AG09319 (cell line): ENCODE results near the gene C1QTNF8.

Source experiments
- DNase-seq: peaks from one replicate; pipeline ENCODE4 v3.0.0-alpha.2; 2010; ENCODE audit warnings: low read depth; ENCODE audit errors: extremely low read depth
- TF ChIP-seq, protein P1 (sequence below): IDR thresholded peaks from 2 replicates; pipeline ENCODE4 v1.5.1; 2011; ENCODE audit warnings: low read depth, mild to moderate bottlenecking, inconsistent platforms, low read length, moderate library complexity

C1QTNF8 gene

GRCh38 chr16:1072526-1073261 is 23.4 kb downstream of the C1QTNF8 start, which contains the start of gene SSTR5:
Gene SSTR5 (plus strand): TSS chr16:1072747. CDS start chr16:1078869, 6,122 bp downstream.
- TF ChIP-seq, protein P1, sequence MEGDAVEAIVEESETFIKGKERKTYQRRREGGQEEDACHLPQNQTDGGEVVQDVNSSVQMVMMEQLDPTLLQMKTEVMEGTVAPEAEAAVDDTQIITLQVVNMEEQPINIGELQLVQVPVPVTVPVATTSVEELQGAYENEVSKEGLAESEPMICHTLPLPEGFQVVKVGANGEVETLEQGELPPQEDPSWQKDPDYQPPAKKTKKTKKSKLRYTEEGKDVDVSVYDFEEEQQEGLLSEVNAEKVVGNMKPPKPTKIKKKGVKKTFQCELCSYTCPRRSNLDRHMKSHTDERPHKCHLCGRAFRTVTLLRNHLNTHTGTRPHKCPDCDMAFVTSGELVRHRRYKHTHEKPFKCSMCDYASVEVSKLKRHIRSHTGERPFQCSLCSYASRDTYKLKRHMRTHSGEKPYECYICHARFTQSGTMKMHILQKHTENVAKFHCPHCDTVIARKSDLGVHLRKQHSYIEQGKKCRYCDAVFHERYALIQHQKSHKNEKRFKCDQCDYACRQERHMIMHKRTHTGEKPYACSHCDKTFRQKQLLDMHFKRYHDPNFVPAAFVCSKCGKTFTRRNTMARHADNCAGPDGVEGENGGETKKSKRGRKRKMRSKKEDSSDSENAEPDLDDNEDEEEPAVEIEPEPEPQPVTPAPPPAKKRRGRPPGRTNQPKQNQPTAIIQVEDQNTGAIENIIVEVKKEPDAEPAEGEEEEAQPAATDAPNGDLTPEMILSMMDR: no peak
- no peak for DNase-seq

DNA sequence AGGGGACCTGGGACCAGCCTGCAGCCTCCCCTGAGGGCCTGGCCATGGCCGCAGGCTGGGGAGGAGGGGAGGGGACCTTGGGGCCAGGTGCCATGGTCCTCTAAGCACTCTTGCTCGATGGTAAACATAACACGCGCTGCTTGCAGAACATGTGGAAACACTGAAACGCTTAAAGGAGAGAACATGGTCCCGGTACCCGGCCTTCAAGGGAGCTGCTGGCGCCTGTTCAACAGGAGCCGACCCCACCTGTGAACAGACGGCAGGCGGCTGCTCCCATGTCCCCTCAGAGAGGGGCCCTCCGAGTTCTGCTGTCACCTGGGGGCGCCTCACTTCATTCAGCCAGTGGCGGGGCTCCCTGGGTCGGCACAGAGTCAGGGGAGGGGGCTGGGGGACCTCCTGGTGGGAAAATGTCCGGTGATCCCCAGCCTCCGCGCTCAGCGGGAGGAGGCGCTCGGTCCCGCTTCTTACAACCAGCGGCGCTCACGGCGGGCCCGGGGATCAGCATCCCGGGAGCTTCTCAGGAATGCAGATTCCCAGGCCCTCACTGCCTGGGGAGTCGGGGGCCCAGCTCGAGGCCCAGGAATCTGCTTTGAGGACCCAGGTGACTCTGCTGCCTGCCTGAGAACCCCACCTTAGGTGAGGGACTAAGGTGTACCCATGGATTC is 24.4 kb downstream of the C1QTNF8 start:
- TF ChIP-seq, protein P1: no peak
- DNase-seq: no peak

DNA sequence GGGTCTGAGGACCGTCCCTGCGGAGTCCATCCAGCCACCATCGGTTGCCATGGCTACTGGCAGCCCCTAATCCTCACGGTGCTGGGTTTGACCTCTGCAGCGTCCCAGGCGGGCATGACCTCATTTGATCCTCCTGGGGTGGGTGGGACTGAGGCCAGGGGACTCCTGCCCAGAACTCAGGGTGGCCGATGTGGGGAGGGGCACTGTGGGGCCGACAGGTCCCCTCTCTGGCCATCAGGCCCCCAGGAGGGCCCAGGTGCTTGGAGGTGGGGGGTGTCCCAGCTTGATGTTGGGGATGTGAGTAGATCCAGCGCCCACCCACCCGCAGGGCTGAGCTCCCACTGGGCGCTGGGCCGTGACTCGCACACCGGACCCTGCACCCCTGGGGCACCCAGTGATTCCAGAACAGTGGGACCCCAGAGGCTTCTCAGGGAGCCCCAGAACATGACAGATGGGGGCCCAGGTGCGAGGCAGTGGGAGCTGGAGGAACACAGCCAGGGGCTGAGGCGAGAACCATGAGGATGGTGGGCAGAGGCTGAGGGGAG is 25.1 kb downstream of the C1QTNF8 start:
- no peak for DNase-seq
- TF ChIP-seq, protein P1: no peak

DNA sequence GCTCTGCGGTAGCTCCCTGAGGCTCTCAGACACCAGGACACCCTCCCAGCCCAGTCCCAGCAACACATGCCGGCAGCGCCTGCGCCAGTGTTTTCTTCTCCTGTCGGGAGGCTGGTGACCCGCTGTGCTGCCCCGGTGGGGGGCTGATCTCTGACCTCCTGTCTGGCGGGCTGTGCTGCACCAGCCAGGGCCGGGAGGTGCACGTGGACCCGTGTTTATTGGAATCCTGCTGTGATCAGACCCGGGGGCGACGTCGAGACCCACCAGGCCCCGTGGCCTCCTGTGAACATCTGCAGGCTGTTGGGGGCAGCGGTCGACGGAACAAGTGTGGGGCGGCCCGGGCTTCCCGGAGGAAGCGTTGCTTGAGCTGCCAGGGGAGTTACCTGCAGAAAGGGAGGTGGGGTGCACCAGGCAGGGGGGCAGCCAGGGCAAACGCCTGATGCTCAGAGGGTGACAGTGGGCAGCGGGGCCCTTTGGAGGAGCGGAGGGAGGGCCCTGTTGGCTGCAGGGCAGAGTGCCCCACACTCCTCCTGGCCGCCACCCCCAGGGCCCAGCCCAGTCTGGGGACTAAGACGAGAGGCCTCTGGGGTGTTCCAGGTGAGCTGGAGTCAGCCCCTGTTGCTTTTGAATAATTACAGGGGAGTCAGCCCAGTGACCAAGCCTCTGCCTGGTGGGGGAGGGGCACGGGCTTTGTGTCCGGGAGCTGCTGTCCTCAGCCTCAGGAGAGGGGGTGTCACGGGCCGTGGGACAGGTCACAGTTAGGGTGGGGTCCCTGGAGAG is 25.8 kb downstream of the C1QTNF8 start:
- no peak for DNase-seq
- TF ChIP-seq, protein P1: no peak

GRCh38 chr16:1069154-1069553 is 26.9 kb downstream of the C1QTNF8 start:
- DNase-seq: no peak
- TF ChIP-seq, protein P1: no peak

GRCh38 chr16:1068451-1068850 is 27.6 kb downstream of the C1QTNF8 start:
- TF ChIP-seq, protein P1: no peak
- no peak for DNase-seq
